HuH-7 (cell line): ENCODE results near the gene ZNF625.

Experiments used
- DNase-seq: peaks from one replicate; pipeline ENCODE4 v3.0.0; 2011; ENCODE audit warnings: low spot score

The ZNF625 gene

DNA sequence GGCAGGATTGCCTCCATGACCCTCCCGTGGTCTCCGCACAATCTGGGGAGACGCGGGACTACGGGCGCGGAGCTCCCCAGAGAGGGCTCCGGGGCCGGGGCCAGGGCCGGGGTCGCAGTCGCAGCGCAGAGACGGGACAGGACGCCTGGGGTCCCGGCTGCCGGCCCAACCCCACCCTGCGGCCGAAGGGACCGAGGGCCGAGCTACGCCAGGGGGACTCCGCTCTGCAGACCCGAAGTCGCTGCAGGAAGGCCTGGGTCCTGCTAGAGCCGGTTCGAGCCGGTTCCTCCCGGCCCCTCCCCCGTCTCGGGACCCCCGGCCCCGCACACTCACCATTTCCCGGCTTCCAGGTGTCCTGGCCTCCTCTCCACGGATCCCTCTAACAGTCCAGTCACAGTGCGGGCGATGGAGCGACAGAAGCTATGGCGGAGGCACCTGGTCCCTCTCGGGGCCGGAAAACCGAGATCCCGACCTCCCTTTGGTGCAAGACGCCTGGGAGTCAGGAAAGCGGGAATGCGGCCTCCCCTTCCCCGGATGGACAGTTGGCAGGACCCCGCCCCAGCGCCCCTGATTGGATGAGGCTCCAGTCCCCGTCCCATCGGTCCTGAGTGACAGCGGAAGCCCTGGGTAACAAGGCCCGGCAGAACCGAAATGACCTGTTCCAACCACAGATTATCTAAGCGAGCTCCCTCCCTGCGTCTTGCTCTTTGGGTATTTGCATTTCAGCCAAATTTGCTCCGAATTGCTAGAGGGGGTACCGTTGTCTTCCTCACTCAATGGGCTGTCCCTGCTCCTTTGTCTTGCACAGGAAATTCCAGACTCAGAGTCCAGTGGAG, at the start of gene ZNF625:
Gene ZNF625, minus strand, starts transcription at position 512 of the 836 bp plus-strand sequence. Its CDS starts 176 bp downstream, at position 336.
- no peak for DNase-seq

DNA sequence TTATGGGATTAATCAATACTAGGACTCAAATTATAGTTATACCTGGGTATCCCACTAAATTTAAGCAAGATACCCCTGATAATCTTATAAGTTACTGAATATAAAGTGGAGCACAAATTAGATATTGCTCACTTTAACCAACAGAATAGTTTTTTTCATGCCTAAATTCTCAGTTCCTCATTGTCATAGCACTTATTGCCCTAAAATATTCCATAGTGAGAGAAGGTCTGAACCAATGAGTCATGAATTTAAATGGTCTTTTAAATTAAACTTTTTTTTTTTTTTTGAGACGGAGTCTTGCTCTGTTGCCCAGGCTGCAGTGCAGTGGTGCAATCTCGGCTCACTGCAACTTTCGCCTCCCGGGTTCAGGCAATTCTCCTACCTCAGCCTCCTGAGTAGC, 48.8 kb upstream of the ZNF625 start:
- no peak for DNase-seq

DNA sequence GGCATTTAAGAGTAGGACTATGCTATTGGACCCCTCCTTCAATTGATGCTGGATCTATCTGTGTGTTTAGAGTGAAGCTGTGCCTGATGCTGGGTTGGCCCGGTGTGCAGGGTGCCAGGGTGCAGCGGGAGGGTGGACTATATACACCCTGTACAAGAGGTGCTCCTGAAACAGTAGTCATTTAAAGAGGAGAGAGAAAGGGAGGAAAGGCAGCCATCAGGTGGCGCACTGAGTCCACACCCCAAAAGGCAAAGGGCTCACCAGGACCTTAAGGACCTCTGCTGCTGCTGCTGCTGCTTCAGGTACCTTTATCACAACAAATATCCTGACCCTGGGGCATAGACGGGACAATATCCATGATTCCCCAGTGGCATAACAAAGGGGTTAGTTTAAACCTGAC, 45.7 kb upstream of the ZNF625 start:
- DNase-seq = no peak

DNA sequence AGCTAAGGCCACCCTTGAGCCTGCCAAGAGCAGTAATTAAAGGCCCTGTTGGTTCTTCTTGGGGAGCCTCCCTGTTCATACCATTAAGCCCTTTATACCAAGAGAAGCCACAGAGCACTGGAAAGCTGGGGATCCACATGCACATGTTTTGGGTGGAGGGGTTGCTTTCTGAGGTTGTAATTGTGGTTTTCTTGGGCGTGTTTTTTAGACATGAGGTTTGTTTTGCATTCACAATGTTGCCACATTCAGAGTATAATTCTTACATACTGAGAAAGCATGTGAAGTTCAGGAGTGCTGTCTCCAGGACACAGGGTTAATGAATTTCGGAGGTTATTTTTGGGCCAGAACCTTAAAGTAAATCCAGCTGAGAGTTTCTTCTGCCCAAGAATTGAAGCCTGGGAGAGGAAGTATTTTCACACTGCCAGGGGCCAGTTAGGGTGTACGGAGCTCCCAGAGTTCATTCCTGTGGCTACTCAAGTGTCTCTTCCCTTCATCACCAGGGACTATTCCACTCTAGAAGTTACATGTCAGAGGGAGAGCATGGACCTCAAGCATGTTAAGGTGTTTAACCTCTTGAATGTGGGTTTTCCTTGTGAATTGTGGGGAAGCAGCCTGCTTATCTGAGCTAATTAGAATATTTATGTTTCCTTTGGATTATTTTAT, 43.4 kb upstream of the ZNF625 start:
- no peak for DNase-seq

DNA sequence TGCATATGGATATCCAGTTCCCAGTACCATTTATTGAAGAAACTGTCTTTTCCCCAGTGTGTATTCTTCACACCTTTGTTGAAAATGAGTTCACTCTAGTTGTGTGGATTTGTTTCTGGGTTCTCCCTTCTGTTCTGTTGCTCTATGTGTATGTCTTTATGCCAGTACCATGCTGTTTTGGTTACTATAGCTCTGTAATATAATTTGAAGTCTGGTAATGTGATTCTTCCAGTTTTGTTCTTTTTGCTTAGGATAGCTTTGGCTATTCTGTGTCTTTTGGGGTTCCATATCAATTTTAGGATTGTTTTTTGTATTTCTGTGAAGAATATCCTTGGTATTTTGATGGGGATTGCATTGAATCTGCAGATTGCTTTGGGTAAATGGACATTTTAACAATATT, 41.6 kb upstream of the ZNF625 start:
- DNase-seq = no peak

DNA sequence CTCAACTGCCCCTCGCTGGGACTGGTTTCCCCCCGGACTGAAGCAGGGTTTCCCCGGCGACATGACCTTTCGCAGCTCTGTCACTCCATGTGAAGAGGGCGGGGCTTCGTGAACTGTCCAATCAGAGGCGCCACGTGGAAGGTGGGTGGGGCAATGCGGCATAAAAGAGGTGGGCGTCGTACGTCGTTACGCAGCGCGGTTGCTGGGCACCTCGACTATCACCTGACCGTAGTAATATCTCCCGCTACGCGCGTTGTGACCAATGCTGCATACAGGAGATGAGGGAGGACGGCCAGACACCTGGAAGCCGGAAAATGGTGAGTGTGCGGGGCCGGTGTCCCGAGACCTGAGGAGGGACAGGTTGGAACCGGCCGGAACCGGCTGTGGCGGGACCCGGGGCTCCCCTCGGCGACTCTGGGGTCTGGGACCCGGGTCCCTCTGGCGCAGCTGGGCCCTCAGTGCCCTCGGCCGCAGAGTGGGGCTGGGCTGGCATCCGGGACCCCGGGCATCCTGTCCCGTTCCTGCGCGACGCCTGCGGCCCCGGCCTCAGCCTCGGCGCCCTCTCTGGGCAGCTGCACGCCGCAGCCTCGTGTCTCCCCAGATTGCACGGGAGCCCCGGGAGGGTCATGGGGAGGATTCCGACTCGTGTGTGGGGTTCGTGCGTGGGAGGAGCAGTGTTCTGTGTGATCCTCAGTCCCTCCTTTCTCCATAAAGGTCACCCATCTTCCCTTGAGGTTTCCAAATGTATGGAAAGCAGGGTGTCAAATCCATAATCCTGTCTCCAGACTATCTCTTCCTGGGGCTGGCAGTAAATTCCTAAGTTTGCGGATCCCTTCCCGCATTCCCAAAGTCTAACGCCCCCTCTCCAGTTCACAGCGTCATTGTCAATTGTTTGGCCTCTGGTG, 38.5 kb upstream of the ZNF625 start:
- DNase-seq = no peak

DNA sequence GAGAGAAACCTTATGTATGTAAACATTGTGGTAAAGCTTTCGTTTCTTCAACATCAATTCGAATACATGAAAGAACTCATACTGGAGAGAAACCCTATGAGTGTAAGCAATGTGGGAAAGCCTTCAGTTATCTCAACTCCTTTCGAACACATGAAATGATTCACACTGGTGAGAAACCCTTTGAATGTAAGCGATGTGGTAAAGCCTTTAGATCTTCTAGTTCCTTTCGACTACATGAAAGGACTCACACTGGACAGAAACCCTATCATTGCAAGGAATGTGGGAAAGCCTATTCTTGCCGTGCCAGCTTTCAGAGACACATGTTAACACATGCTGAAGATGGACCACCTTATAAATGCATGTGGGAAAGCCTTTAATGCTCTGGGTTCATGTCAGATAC, 31.1 kb upstream of the ZNF625 start:
- DNase-seq = no peak

DNA sequence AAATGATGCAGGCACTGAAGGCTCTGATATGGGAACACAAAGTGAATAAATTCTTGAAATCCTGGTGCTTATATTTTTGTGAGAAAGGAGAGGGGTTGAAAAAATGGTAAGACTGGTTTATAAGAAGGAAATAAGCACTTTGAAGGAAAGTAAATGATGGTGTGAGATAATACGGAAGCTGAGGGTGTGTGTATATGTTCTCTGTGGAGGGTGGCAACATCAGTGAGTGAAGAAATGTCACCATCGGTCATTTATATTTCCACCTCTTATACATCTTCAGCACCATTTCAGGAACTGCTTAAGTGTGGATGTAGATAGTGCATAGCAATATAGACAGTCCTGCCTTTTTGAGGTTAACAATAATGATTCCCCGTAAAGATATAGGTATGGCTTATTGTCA, 23.8 kb upstream of the ZNF625 start:
- no peak for DNase-seq

DNA sequence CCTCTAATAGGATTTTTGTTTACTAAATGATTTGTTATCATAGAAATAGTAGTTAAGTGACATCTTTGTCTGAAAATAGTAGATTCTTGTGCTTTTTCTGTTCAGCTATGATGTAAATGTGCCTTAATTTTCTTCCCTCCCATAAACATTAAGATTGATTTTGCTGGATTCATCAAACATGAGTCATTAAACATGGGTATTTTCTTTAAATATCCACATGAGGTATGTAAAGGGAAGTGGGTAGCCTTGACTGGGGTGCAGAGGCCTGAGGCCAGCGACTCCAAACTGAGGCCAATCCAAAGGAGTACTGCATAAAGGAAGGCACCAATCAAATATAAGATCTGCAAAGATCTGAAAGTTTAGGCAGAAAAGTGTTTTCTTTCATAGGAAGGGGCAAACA, 10.1 kb upstream of the ZNF625 start:
- no peak for DNase-seq

DNA sequence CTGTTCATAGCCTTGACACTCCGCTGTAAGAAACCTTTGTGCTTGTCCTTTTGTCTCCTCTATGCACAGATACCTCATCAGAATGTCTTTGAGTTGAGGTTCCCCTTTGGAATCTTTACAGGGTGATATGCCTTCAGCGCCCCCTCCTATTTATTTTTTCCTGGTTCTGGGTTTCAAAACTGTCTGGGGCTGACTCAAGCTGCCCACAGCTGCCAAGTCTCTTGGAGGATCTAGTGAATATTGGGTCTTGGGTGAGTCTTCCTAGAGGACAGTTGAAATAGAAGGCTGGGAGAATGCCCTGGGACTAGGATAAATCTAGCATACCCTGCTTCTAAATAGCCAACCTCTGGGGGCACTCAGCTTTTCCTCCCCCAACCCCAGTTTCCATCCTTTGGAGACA, 7.3 kb upstream of the ZNF625 start:
- DNase-seq = no peak

DNA sequence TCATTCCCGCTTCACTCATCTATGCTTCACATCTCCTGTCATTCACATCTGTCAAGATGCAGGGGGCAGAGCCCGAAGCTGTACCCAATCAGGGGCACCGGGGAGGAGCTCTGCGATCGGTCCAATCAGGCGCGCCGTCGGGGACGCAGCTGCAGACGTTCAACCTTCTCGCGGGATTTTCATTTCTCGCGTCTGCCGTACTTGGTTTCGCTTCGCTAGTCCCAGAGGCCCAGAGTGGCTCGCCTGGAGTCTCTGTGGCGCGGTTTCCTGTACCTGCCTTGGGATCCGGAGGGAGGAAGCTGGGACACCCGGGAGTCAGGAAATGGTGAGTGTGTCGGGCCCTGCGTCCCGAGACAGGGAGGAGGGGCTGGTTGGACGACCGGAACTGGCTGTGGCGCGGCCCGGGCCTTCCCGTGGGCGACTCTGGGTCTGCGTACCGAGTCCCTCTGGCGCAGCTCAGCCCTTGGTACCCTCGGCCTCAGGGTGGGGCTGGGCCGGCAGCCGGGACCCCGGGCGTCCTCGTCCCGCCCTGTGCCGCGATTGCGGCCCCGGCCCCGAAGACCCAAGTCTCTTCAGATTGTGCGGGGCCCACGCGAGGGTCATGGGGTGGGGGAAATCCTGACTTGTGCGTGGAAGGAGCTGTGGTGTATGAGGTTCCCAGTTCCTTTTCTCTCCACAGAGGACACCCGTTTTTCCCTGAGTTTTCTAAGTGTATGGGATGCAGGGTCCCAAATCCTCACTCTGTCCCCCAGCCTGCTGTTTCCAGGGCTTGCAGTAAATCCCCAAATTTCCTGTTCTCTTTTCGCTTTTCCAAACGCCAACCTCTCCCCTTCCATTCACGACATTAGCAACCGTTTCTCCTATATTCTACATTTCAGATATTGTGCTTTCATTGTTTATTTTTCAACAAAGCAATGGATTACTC, 6.6 kb upstream of the ZNF625 start, which contains the start of gene ZNF136:
Gene ZNF136, plus strand, starts transcription at position 215 of the 925 bp plus-strand sequence. Its CDS starts 108 bp downstream, at position 323.
- DNase-seq = peak; percentile 98

DNA sequence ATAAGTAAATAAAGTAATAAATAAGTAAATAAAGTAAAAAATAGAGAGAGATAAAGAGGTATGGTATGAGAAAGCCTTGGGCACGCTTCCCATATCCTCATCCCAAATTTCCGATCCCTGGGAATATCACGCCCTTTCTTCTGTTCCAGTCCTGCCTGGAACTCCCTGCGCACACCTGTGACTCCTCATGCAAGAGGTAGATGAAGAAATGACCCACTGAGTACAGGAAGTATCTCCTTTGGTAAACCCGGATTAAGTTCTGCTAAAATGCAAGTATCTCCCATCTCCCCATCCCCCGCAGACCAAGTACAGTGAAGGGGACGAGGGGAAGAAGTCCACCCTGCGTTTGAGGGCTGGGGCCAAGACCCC, 6.0 kb upstream of the ZNF625 start:
- no peak for DNase-seq

DNA sequence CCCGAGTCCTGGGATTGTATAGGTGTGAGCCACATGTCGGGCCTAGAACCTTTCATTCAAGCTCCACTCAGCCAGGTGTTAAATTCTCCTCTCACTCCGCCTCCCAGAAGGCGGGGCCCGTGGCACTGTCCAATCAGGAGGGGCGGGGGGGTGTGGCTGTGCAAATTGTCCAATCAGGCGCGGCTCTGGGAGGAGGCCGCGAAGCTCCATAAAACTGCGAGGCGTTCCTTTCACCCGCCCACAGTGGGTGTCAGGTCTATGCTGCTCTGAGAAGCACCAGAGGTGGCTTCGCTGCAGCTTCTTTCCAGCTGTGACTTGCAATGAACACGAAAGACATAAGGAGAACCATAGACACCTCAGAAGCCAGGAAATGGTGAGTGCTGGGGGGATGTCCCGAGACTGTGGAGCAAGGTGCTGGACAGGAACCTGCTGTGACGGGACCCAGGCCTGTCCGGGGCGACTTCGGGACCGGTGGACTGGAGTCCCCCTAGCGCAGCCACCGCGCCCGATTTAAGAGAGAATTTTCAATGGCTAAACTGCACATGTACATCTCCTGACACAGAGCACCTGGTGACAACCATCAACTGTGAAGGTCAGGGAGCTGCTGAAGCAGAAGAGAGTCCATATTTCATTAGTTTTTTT, 3.4 kb upstream of the ZNF625 start:
- no peak for DNase-seq

DNA sequence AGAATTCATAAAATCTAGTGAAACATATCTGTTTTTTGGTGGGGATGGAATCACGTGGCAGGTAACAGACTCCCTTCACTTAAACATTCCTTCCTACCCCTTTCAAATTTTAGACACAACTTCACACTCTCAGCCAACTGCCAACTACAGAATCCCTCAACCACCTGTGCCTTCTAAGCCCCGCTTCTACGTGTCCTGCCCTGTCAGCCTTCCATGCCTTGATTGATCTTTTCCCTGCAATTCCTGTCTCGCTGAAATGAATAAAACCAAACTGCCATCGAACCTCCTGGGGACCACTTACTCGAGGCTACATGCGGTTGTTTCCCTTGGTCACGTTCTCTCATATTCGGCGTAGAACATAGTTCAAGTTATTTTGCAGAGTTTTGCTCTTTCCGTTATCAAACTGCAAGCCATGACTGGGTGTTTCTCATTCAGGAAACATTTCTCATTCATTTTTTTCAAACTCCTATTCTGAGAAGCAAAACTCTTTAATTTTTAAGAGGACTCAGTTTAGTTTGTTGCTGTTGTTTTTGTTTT, 1.1 kb downstream of the ZNF625 start:
- no peak for DNase-seq

DNA sequence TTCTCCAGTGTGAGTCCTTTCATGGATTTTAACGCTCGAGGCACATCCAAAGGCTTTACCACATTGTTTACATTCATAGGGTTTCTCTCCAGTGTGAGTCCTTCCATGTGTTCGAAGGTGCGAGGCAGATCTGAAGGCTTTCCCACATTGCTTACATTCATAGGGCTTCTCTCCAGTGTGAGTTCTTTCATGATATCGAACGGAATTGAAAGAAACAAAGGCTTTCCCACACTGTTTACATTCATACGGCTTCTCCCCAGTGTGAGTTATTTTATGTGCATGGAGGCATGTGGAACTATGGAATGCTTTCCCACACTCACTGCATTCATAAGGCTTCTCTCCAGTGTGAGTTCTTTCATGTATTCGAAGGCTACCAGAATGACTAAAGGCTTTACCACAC, 11.2 kb downstream of the ZNF625 start:
- no peak for DNase-seq

DNA sequence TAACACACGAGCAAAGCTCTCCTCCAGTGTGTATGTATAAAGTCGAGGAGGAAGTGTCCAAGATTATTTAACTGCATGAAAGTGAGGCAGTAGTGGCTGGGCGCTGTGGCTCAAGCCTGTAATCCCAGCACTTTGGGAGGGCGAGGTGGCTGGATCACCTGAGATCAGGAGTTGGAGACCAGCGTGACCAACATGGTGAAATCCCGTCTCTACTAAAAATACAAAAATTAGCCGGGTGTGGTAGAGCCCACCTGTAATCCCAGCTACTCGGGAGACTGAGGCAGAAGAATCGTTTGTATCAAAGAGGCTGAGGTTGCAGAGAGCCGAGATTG, 15.2 kb downstream of the ZNF625 start:
- no peak for DNase-seq

DNA sequence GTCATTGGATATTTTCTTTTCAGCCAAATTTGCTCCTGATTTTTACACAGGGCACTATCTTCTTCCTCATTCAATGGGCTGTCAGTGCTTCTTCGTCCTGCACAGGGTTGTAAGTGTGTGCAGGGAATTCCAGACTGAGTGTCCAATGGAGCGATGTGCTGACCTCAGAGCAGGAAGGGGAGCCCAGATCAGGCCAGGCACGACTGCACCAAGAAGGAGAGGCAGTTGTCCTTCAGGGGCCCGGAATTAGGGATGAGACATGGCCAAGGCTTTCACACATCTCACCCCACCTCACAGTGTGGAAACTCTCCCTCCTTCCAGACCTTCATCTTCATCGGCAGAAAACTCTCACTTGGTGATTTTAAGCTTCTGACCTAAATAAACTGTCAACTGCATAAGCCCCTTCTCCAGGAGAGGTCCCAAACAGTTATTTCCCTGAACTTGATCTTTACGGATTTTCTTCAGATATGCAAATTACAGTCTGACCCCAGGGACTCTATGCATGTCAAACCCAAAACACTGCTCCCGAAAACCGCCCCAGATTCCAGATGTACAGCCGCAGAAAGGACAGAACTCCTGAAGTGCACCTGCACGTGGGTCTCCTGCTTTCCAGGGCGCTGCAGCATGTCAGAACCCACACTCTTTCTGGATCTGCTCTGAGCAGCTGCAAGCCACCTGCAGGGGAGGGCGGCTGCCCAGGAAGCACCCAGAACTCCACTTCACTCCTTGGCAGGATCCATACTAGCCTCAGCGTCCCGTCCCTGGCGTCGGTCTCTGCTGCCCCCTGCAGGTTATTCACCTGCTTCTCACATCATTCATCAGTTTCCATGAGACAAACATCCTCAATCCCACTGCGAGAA, 15.8 kb downstream of the ZNF625 start:
- peak; percentile 66 for DNase-seq

DNA sequence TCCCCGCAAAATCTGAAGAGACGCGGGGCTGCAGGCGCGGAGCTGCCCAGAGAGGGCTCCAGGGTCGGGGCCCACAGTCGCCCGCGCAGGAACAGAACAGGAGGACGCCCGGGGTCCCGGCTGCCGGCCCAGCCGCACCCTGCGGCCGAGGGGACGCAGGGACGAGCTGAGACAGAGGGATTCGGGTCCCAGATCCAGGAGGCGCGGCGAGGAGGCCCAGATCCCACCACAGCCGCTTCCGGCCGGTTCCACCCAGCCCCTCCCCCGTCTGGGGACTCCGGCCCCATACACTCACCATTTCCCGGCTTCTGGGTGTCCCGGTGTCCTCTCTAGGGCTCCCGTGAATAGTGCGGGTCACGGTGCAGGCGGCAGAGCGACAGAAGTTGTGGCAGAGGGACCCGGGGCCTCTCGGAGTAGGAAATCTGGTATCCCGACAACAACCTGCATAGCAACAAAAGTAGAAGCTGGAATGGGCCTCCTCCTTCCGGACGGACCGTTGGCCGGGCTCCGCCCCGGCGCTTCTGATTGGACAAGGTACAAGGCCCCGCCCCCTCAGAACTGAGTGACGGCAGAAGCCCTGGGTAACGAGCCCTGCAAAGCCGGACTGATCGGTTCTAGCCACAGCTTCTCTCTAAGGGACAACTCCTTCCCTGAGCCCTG, 16.5 kb downstream of the ZNF625 start, which contains the start of gene ZNF20:
Gene ZNF20, minus strand, starts transcription at position 466 of the 660 bp plus-strand sequence. Its CDS starts 168 bp downstream, at position 298.
- DNase-seq = peak; percentile 88

DNA sequence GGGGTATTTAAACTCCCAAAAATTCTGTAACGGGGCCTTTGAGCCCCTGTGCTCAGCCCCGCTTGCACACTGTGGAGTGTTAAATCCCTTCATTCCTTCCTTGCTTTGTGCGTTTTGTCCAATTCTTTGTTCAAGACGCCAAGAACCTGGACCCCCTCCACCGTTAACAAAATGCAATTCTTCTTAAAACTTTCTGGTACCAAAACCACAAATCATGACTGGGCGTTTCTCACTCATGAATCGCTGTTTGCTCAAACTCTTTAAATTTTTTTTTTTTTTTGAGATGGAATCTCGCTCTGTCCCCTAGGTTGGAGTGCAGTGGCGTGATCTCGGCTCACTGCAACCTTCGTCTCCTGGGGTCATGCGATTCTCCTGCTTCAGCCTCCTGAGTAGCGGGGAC, 17.3 kb downstream of the ZNF625 start:
- no peak for DNase-seq
